SH-SY5Y (cell line): Measurements from ENCODE around the gene CAMKK2.

Experiments used
- GATA2 ChIP-seq: IDR thresholded peaks from 2 replicates; pipeline ENCODE4 v1.6.1; 2011; ENCODE audit warnings: mild to moderate bottlenecking, low read depth, low read length
- GATA3 ChIP-seq: IDR thresholded peaks from 2 replicates; pipeline ENCODE4 v1.6.1; 2011; ENCODE audit warnings: low read depth, mild to moderate bottlenecking, low read length, moderate library complexity

GRCh38 chr12:121264135-121264534, 32.4 kb downstream of the CAMKK2 start:
- TF ChIP-seq GATA2 (no peak), GATA3 (no peak)
